GM12864 (cell line): ENCODE data around the gene IQCK.

ENCODE experiments used
- DNase-seq: peaks from one replicate; pipeline ENCODE4 v3.0.0-alpha.2; 2011; ENCODE audit warnings: low read depth
- H3K4me3 ChIP-seq: 2 replicates; pipeline ENCODE4 v1.5.1; 2011; ENCODE audit warnings: mild to moderate bottlenecking, low read depth, low read length, control low read depth
- TF ChIP-seq, protein P1 (sequence below): IDR thresholded peaks from 2 replicates; pipeline ENCODE4 v1.5.1; 2011; ENCODE audit warnings: low read depth, mild to moderate bottlenecking, moderate library complexity, low read length, control low read depth, inconsistent platforms; ENCODE audit errors: missing control alignments

The IQCK gene

GRCh38 chr16:19745286-19746010 is 27.4 kb downstream of the IQCK start:
- DNase-seq, result no peak
- H3K4me3 ChIP-seq, result no peak overlapping the region
- TF ChIP-seq, protein P1, sequence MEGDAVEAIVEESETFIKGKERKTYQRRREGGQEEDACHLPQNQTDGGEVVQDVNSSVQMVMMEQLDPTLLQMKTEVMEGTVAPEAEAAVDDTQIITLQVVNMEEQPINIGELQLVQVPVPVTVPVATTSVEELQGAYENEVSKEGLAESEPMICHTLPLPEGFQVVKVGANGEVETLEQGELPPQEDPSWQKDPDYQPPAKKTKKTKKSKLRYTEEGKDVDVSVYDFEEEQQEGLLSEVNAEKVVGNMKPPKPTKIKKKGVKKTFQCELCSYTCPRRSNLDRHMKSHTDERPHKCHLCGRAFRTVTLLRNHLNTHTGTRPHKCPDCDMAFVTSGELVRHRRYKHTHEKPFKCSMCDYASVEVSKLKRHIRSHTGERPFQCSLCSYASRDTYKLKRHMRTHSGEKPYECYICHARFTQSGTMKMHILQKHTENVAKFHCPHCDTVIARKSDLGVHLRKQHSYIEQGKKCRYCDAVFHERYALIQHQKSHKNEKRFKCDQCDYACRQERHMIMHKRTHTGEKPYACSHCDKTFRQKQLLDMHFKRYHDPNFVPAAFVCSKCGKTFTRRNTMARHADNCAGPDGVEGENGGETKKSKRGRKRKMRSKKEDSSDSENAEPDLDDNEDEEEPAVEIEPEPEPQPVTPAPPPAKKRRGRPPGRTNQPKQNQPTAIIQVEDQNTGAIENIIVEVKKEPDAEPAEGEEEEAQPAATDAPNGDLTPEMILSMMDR, result no peak

DNA sequence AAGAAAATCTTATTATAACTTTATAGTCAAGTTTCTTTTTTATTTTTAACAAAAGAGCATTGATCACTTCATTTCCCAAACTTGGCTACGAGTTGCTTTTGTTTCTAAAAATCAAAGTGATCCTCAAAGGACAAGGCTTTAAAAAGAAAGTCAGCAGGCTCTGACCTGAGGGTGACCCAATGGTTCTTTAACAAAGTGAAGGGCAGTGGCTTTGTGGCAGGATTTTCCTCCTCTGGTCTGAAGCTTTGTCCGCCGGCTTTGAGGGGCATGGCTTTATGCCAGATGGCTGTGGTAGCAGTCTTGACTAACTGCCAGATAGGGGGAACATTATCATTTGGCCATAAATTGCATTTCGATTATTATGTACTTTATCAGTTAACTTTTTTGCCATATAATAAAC is 28.5 kb downstream of the IQCK start:
- no peak for DNase-seq
- H3K4me3 ChIP-seq, result no peak overlapping the region

GRCh38 chr16:19748389-19749168 is 30.5 kb downstream of the IQCK start:
- H3K4me3 ChIP-seq, result no peak overlapping the region
- no peak for DNase-seq
- TF ChIP-seq, protein P1, result no peak

More for the DNA sequence above, 28.5 kb downstream of the IQCK start:
- TF ChIP-seq, protein P1, result no peak

DNA sequence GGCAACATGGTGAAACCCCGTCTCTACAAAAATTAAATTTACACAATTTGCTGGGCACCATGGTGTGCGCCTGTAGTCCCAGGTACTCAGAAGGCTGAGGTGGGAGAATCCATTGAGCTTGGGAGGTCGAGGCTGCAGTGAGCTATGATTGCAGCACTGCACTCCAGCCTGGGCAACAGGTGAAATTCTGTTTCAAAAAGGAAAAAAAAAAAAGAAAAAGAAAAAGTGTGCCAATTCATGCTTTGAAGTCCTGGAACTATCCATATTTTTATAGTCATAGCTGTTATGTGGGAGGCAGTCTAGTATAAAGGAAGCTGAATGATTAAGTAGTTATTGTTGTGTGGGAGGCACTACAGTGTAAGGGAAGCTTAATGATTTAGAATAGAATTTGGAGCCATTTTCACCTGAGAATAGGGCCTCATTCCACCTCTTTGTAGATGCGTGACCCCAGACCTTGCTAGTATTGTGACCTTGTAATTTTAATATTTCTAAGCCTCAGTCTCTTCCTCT is 31.6 kb downstream of the IQCK start:
- H3K4me3 ChIP-seq, result no peak overlapping the region
- no peak for DNase-seq
- TF ChIP-seq, protein P1, result no peak

GRCh38 chr16:19751478-19752385 is 33.7 kb downstream of the IQCK start:
- H3K4me3 ChIP-seq, result no peak overlapping the region
- DNase-seq, result no peak
- TF ChIP-seq, protein P1, result no peak

- DNase-seq, result no peak
- H3K4me3 ChIP-seq, result no peak overlapping the region
- TF ChIP-seq, protein P1, result no peak
These were observed 36.0 kb downstream of the IQCK start for GRCh38 chr16:19753815-19754643.
